Type B pancreatic cell (in vitro differentiated cells): Measurements from ENCODE around the gene HYAL2. TPM values are rescaled to one million over a fixed set of nuclear protein-coding genes. Genes with fewer than 3 reads are reported as not detected.
"Not testable (repeated sequence)": the region's sequence is repeated elsewhere in the genome, so short reads cannot be mapped to it uniquely, and the experiment has no call there.

Experiments used
- DNase-seq: peaks from one replicate; pipeline ENCODE4 v3.0.0; 2021; ENCODE audit warnings: mixed read lengths; ENCODE audit not compliant: unreplicated experiment; ENCODE audit errors: extremely low spot score
- H3K27ac Mint-ChIP-seq: 2 replicates; pipeline ENCODE4 v1.8.0; 2021; ENCODE audit warnings: mild to moderate bottlenecking, mixed read lengths
- H3K27me3 Mint-ChIP-seq: 2 replicates; pipeline ENCODE4 v1.8.0; 2021; ENCODE audit warnings: mixed read lengths
- H3K36me3 Mint-ChIP-seq: 2 replicates; pipeline ENCODE4 v1.8.0; 2021; ENCODE audit warnings: mixed read lengths
- H3K4me1 Mint-ChIP-seq: one replicate; pipeline ENCODE4 v1.8.0; 2021; ENCODE audit warnings: mixed read lengths; ENCODE audit not compliant: unreplicated experiment
- H3K4me3 Mint-ChIP-seq: 2 replicates; pipeline ENCODE4 v1.8.0; 2021; ENCODE audit warnings: mild to moderate bottlenecking, mixed read lengths
- H3K9me3 Mint-ChIP-seq: 2 replicates; pipeline ENCODE4 v1.8.0; 2021; ENCODE audit warnings: mixed read lengths
- CTCF ChIP-seq: fragments of 200-600 bp; sonication (generic); conservative IDR thresholded peaks from 2 replicates; pipeline ENCODE4 v1.5.0; 2021; ENCODE audit warnings: antibody characterized with exemption, mild to moderate bottlenecking
- total RNA-seq: library from RNA; stranded (reverse); gene quantifications from 2 replicates; pipeline ENCODE4 v1.2.1, GENCODE V29; 2021; ENCODE audit warnings: low replicate concordance

Gene HYAL2
- total RNA-seq, 1 donor from 2014 or later = 52.5 TPM

DNA sequence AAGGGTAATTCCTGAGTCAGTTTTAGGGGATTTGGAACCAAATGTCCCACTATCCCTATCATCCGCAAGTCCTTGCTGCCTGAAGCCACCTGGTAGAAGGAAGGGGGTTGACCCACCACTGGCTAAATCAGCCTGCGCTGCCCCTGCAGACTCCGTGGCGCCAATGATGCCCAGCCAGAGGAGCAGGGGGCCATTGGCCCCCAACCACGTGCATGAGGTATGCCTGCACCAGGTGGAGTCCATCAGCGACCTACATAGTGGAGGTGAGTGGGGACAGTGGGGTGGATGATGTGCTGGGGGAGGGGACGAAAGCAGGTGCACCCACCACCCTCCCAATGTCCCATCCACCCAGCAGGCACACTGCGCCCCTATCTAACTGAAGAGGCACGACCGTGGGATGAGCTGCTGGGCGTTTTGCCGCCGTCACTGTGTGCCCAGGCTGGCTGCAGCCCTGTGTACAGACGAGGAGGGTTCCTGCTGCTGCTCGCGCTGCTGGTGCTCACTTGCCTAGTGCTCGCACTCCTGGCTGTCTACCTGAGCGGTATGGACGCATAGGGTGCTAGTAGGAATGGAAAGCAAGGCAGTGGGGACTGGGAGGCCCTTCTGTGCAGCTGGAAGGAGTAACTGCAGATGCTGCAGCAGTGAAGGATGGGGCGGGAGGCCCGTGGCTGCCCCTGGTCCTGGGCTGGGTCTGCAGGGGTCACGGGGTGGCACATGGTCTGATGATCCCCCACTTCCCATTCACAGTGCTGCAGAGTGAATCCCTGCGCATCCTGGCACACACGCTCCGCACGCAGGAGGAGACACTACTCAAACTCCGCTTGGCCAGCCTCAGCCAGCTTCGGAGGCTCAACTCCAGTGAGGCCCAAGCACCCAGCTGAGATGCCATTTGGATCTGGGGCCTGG lies 36.0 kb downstream of the HYAL2 start:
- H3K4me3 Mint-ChIP-seq = no peak overlapping the region
- no peaks in the 10 kb centered on the region for H3K36me3 Mint-ChIP-seq
- no peak for TF ChIP-seq CTCF
- peaks cover 6% of the 10 kb centered on the region for H3K4me1 Mint-ChIP-seq
- no peaks in the 10 kb centered on the region for H3K27me3 Mint-ChIP-seq
- no peak overlapping the region for H3K27ac Mint-ChIP-seq
- H3K9me3 Mint-ChIP-seq = no peaks in the 10 kb centered on the region
- no peak for DNase-seq

DNA sequence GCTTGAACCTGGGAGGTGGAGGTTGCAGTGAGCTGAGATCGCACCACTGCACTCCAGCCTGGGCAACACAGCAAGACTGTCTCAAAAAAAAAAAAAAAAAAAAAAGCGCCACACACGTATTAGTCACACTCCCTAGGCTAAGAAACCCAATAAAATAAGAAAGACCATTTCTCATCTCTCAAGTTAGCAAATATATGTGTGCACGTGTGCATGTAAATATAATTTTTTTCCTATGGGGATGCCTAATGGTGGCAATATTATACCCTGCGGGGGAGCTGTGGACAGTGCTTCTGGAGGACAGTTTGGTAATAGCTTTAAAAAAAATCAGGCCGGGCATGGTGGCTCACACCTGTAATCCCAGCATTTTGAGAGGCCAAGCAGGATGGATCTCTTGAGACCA lies 38.4 kb downstream of the HYAL2 start:
- not testable (repeated sequence) for H3K27ac Mint-ChIP-seq, H3K27me3 Mint-ChIP-seq, H3K4me3 Mint-ChIP-seq, H3K36me3 Mint-ChIP-seq, H3K4me1 Mint-ChIP-seq, H3K9me3 Mint-ChIP-seq, DNase-seq

DNA sequence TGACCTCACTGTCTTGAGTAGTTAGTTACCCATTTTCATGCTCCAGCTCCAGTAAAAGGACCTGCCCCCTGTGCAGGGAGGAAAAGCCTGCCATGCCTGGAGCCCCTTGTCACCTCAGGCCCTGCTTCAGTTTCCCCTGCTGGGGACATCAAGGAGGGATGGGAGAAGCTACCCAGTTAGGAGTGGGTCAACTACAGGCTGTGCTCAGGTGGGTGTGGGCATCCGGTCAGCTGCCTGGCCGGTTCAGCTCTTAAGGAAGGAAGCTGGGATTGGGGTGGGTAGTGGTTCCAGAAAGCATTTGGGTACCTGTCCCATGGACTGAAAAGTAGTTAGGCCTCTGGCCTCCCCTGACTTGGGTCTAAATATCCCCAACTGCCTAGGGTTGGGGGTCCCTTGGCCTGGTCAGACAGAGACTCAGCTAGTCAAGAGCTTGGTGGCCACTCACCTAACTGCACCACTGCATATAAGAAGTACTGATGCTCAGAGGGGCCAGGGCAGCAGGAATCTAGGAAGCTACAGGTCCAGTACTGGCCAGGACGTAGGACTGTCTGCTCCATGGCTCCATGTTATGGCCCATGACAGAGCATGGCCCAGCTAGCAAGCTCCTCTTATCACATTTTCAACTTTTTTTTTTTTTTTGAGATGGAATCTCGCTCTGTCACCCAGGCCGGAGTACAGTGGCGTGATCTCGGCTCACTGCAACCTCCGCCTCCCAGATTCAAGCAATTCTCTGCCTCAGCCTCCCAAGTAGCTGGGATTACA lies 43.1 kb downstream of the HYAL2 start:
- Mint-ChIP-seq H3K36me3 (peaks cover 2% of the 10 kb centered on the region), H3K9me3 (no peaks in the 10 kb centered on the region), H3K27me3 (peaks cover 22% of the 10 kb centered on the region), H3K4me1 (peaks cover 9% of the 10 kb centered on the region), H3K27ac (no peak overlapping the region), H3K4me3 (no peak overlapping the region)
- no peak for DNase-seq
- TF ChIP-seq CTCF = no peak

DNA sequence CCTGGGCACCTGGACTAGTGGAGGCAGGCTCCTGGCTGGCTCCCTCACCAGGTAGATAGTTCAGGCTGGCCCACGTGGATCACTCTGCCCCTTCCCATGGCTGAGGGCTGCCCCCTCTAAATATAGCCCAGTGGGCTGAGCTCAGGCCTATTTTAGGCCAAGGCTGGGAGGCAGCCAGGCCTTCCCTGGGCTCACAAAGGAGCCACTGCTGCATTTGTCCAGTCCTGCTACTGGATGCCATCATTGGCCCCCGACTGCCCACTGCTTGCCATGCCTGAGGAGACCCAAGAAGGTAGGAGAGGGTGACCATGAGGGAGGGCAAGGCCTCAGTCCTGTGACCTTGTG lies 43.7 kb downstream of the HYAL2 start, which contains the start of gene LSMEM2:
LSMEM2 (plus strand) TSS at position 208 of the 345 bp plus-strand sequence; CDS start at position 235, 27 bp downstream.
- no peaks in the 10 kb centered on the region for H3K9me3 Mint-ChIP-seq
- DNase-seq = no peak
- peaks cover 5% of the 10 kb centered on the region for H3K36me3 Mint-ChIP-seq
- H3K4me3 Mint-ChIP-seq = no peak within 1 kb of the TSS
- peaks cover 27% of the 10 kb centered on the region for H3K27me3 Mint-ChIP-seq
- no peak for TF ChIP-seq CTCF
- no peak within 1 kb of the TSS for H3K27ac Mint-ChIP-seq
- H3K4me1 Mint-ChIP-seq = peaks cover 14% of the 10 kb centered on the region

DNA sequence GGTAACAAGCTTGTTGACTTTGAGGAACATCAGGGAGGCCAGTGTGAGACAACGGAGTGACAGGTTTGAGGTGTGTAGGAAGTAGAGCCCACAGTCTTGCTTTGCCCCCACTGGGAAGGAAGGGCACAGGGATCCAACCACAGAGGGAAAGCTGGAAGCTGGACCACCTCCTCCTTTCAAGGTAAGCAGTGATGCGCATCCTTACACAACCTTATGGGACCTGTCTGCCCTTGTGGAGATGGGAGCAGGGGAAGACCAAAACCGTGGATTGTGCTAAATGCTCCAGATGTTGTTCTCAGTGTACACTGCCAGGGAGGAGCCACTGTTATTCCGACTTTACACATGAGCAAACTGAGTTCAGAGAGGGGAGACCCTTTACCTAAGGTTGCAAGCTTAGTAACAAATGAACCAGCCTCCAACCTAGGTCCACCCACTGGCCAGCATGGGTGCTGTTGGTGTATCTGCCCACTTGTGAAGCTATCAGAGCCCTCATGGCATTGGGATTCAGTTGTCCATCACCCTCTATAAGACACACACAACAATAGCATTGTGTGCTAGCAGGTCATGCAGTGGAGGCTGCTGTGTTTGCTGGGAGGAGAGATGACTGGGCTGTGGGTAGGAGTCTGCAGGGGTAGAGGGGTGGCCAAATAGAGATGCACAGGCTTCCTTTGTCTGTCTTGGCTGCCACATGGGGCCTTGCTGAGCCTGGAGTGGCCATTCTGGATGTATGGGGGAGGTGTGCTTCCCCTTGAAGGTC lies 44.2 kb downstream of the HYAL2 start:
- Mint-ChIP-seq H3K4me1 (peaks cover 14% of the 10 kb centered on the region), H3K27me3 (peaks cover 27% of the 10 kb centered on the region), H3K27ac (no peak overlapping the region), H3K36me3 (peaks cover 5% of the 10 kb centered on the region), H3K4me3 (no peak overlapping the region), H3K9me3 (no peaks in the 10 kb centered on the region)
- no peak for TF ChIP-seq CTCF
- no peak for DNase-seq
